HG03108 (cell line): ENCODE results near the gene SLC2A8.

Experiments
- ATAC-seq: cut with Tn5 transposase; IDR thresholded peaks from one replicate; pipeline ENCODE4 v1.9.1; 2021; ENCODE audit warnings: moderate library complexity; ENCODE audit not compliant: unreplicated experiment

The SLC2A8 gene

GRCh38 chr9:127396808-127397645, at the start of gene SLC2A8:
TSS of gene SLC2A8 (plus strand) at chr9:127397169. CDS start at chr9:127397231, 62 bp downstream.
- peak; percentile 91 for ATAC-seq

DNA sequence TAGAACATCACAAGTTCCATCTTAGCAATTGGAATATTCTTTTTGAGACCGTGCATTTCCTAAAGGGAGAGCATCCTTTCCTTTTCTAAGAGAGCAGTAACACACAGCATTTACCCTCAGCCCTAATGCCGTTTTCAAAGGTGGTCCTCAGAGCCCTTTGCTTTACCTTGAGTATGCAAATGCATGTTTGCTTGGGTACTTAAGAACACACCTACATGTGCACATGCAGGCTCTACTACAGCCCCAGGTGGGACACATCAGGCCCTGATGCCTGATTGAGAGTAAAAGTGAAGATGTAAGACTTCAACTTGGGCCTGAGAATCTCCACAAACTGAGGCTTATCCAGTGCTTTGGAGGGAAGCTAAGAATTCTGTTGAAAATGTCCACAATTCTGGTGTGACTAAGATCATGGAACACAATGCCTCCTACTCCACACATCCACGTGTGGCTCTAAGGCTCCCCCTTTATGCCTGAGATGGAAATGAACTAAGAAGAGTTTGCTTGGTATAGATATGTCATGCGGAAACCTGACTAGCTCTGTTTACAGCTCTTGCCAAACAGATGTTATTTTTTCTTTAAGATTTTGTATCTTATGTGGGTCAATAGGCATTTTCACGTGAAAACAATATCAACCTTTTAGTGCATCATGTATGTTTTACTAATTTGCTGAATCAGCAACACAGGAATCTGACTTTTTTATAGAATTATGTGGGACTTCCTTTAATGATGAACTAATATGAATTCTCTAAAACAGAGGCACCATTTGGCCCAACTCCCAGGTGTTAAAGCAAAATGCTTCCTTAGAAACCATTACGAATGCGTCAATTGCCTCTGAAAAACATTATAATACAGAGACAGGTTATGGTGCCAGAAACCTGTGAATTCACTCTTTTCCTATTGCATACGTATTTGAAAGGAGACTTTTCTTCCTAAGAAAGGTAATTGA, 48.9 kb upstream of the SLC2A8 start:
- no peak for ATAC-seq

- ATAC-seq = no peak
Observed at GRCh38 chr9:127349483-127350113, 47.4 kb upstream of the SLC2A8 start.

DNA sequence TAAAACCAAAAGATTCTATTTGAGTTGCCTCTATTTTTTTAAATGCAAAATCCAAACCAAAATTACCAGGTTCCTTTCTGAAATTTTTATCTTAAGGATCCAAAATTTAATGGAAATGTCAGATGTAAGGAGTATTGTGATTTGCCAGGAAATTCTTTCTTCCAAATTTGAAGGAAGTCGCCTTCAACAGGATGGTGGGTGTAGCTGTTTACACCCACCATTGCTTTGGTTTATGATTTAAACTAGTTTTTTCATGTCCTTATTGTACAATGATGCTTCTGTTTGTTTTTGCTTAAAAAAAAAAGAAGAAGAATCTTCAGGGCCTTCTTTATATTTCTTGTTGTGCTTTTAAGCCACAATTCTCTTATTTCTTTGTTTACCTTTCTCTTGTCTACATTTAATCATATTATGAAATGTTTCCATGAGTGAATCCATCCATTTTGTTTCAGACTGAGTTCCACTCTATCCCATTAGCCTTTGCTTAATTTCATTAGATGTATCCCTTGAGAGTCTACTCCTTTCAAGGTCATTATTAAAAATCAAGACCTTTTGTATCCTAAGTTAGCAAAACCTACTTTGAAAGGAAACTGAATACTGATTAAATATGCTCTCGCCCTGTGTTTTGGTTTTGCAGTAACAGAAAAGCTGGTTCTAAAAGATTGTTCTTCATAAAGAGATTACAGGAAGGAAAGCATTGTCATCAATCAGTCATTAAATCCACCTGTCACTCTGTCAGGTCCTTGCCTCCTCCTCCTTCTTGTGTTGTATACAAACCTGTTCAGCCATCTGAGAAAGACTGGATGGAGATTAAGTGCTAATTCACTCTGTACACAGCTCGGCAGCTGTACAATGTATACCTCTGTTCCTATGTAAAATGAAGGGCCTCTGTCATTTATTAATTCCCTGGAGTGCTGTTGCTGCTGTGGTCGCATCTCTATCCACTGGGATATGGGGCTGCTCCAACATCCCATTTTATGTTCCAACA, 45.5 kb upstream of the SLC2A8 start:
- no peak for ATAC-seq

GRCh38 chr9:127353882-127354281, 43.1 kb upstream of the SLC2A8 start:
- no peak for ATAC-seq

DNA sequence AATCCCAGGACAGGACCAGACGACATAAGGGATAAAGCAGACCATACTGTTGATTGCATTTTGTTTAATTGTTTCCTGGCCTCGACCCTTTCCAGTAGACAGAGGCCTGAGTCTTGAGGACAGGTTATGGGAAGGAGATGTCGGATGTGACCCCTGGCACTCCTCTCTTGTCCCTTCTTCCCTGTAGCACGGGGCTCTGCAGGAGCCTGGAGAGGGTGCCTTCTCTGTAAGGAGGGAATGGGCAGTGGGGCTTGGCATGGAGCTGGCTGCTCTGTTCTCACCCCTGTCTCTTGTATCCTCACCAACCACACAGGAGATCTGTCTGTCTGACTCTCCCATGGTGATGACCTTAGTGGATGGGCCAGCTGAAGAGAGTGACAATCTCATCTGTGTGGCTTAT, 40.1 kb upstream of the SLC2A8 start:
- ATAC-seq = no peak

DNA sequence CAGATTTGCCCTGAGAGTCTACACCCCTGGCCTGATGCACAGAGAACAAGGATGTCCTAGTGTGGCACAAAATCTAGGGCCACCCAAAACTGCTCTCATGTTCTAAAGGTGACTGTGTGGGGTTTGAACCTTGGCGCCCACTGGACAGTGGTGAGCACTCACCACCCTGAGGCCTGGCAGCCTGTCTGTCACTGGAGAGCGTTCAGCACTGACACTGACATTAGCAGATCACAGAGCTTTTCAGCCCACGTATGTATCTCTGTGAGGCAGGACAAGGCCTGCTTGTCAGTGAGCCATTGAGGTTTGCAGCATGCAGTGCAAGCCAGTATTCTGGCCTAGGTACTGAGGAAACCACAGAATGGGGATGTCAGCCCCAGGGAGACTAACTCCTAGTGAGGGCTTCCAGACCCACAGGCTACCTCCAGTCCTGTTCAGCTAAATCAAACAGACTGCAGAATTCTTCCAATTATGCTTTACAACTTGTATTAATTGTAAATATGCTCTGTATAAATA, 38.9 kb upstream of the SLC2A8 start:
- no peak for ATAC-seq

DNA sequence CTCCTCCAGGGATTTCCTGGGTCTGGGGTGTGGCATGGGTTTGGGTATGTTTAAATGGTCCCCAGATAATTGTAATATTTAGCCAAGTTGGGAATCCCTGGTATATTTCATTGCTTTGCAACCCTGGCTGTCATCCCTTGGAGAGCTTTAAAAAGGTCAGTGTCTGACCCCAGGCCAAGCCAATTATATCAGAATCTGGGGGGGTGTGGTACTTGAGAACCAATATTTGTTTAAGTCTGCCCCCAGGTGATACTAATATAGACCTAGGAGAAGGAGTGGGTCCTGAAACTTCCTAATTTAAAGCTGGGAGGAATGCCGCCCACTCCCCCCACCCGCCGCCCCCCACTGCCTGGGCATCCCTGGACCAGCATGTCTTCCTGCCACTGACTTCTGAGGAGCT, 38.2 kb upstream of the SLC2A8 start:
- ATAC-seq = no peak

GRCh38 chr9:127360250-127360649, 36.7 kb upstream of the SLC2A8 start:
- ATAC-seq = no peak

- ATAC-seq = no peak
Observed at GRCh38 chr9:127360829-127361228, 36.1 kb upstream of the SLC2A8 start.

- no peak for ATAC-seq
Observed at GRCh38 chr9:127361561-127361960, 35.4 kb upstream of the SLC2A8 start.

GRCh38 chr9:127362829-127363228, 34.1 kb upstream of the SLC2A8 start:
- ATAC-seq = no peak

- ATAC-seq = no peak
Observed at GRCh38 chr9:127365461-127365860, 31.5 kb upstream of the SLC2A8 start.

DNA sequence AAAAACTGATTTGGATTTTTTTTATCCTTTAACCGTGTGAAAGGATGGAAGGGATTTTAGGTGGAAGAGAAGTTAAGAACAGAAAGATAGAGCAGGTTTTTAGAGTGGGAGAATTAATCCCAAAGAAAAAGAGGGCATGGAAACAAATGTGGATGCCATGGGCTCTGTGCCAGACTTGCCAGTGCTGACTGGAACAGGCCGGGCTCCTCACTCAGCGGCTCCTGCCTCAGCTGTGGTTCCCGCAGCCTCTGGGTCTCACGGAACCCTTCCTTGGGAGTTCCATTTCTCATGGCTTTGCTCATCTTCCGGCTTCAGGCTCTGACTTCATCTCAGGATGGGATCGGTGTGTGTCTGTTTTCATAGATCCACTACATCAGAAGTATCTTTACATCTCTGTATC, 30.4 kb upstream of the SLC2A8 start:
- no peak for ATAC-seq

DNA sequence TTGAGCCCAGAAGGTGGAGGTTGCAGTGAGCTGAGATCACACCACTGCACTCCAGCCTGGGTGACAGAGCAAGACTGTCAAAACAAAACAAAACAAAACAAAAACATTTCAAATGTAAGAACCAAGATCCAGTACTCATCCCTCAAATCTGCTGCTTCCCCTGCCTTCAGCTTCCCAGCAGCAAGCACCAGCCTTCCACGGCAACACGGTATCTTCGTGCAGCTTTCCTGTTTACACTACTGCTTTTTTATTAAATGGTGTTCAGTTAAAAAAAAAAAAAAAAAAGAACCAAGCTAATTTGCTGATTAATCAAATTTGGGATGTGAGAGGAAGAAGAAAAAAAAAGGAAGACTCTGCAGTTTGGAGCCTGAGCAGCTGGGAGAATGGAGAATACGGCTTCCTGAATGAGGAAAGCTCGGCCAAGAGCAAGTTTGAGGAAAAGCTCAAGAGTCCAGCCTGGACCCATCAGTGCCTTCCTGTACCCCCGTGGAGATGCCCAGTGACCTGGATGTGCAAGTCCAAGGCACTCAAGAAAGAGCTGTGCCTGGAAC, 28.0 kb upstream of the SLC2A8 start:
- ATAC-seq = no peak

DNA sequence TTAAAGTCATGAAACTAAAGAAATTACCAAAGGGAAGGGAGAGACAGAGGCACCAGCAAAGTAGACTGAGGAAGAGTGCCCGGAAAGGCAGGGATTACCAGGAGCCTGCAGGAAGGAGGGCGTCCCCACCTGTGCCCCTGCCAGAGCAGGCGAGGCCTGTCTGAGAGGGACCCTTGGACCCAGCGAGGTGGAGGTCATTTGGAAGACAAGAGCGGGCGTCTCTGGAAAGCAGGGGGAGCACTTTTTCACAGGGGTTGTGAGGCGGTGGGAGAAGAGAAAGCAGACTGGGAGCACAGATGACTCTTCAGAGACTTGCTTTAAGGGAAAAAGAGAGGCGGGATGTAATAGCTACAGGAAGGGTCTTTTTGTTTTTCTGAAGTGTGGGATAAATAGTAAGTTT, 27.5 kb upstream of the SLC2A8 start:
- ATAC-seq = no peak

DNA sequence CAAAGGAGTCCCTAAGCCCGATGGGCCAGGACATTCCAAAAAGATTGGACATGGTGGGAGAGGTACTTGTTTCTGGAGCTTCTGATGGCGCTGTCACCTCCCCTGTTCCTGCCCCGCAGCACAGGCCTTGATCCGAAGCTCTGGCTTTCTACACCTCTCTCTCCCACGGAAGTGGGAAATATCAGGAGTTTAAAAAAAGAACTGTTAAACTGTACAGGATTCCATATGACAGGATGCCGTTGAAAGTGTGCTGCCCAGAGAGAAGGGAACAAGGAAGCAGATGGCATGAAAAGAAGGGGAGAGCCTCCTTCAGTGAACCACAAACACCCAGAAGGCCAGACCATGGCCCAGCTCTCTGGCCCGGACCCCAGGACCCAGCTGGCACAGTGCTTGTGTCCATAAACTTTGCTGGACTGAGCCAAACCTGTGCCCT, 26.8 kb upstream of the SLC2A8 start:
- ATAC-seq = no peak

DNA sequence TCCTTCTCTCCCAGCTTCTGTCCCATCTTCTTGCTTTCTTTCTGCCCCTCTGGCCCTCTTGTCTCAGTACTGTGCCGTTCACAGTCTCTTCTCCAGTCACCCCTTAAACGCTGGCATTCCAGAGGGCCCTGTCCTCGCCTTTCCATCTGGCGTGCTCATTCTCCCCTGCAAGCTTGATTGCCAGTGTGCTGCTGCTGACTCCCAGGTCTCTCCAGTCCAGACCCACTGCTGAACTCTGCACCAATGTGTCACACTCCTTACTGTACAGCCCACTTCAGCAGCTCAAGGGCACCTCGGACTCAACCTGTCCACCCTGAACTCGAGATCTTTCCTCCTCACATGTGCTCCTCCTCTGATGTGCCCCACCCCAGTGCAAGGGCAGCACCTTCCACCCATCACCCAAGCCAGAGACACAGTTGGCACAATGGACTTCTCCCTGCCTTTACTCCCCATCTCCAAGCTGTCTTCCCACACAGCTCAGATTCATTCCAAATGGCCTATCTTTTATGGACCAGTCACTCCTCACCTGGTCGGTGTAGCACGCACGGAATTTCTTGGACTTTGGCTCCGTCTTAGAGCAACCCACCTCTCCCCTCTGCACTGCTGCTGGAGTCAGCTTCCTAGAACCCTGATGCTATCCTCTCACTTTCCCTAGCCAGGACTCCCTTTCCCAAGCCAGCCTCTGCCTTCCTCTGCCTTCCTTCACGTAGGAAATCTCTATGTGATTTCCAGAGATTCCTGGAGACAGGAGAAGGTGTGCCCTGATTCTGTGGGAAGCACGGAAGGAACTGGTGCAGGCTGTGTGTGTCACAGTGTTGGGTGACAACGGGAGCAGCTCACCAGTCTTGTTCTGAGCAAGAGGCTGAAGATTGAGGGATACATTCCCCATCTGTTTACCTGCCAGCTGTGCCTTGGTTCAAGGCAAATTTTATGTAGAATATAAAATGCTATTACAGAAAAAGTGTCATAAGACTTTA, 26.0 kb upstream of the SLC2A8 start:
- no peak for ATAC-seq
